Effector memory CD8-positive, alpha-beta T cell (primary cell): ENCODE measurements around the gene NR1I3.

ENCODE experiments used
- ATAC-seq: fragments of 150-1000 bp; cut with Tn5 transposase; replicated peaks from 2 replicates; pipeline ENCODE4 v1.10.0; 2021; ENCODE audit warnings: mild to moderate bottlenecking, moderate library complexity
- DNase-seq, 3 experiments: peaks; one replicate each; pipeline ENCODE4 v3.0.0; 2021
- H3K27ac Mint-ChIP-seq, 2 donors: one replicate each; pipeline ENCODE4 v1.8.0; 2022; ENCODE audit warnings: mild to moderate bottlenecking in 2 of 2, mixed read lengths in 2 of 2, moderate library complexity in 2 of 2
- H3K27me3 Mint-ChIP-seq, 2 donors: one replicate each; pipeline ENCODE4 v1.8.0; 2022; ENCODE audit warnings: mixed read lengths in 2 of 2
- H3K36me3 Mint-ChIP-seq: one replicate; pipeline ENCODE4 v1.8.0; 2022; ENCODE audit warnings: mild to moderate bottlenecking, moderate library complexity, mixed read lengths; ENCODE audit not compliant: insufficient read depth
- H3K4me1 Mint-ChIP-seq, 2 donors: one replicate each; pipeline ENCODE4 v1.8.0; 2022; ENCODE audit warnings: low read depth in 2 of 2, mixed read lengths in 2 of 2
- H3K4me3 Mint-ChIP-seq, 2 donors: one replicate each; pipeline ENCODE4 v1.8.0; 2022; ENCODE audit warnings: mild to moderate bottlenecking in 2 of 2, mixed read lengths in 2 of 2, moderate library complexity in 2 of 2
- H3K9me3 Mint-ChIP-seq, 2 donors: one replicate each; pipeline ENCODE4 v1.8.0; 2022; ENCODE audit warnings: mixed read lengths in 2 of 2

Gene NR1I3

GRCh38 chr1:161200992-161201835 is 36.8 kb downstream of the NR1I3 start:
- Mint-ChIP-seq H3K27me3 (no peaks in the 10 kb centered on the region), H3K9me3 (no peaks in the 10 kb centered on the region), H3K27ac (peak overlapping the region; percentile 96), H3K4me1 (peaks cover 41 to 48% of the 10 kb centered on the region in 2 donors), H3K4me3 (peak overlapping the region; percentile 91 to 95), H3K36me3 (peaks cover 31% of the 10 kb centered on the region)
- DNase-seq (no peak), ATAC-seq (no peak)

GRCh38 chr1:161200421-161200991 is 37.5 kb downstream of the NR1I3 start:
- peak overlapping the region; percentile 20 to 91 for H3K4me3 Mint-ChIP-seq
- no peaks in the 10 kb centered on the region for H3K9me3 Mint-ChIP-seq
- H3K27me3 Mint-ChIP-seq: no peaks in the 10 kb centered on the region
- DNase-seq (no peak), ATAC-seq (no peak)
- peaks cover 27% of the 10 kb centered on the region for H3K36me3 Mint-ChIP-seq
- peak overlapping the region; percentile 65 to 89 for H3K27ac Mint-ChIP-seq
- H3K4me1 Mint-ChIP-seq: peaks cover 39 to 48% of the 10 kb centered on the region in 2 donors

DNA sequence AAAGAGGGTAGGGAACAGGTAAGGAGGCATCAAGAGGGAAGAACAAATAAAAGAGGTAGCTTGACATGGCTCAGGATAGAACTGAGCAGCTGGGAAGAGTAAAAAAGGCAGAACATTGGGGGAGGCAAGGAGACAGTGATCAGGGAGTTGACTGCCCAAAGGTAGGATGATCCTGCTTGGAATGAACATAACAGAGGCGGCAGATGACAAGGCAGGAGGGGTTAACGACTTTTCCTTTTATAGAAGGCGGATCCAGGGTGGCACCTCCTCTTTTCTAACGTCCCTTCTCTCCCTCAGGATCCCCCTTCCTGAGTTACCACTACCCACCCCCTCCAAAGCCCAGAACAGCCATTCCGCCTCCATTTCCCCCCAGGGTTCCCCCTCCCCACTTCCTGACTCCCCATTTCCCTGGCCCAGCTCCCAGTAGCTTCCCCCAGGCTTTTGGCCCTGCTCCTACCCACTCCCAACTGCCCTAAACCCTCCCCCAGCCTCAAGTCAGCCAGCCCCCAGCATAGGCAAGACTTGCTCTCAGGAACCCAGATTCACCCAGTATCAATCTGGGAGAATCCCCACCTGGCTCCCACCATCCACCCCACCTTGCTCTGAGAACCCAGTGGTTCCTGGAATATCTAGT is 38.4 kb downstream of the NR1I3 start:
- no peaks in the 10 kb centered on the region for H3K27me3 Mint-ChIP-seq
- DNase-seq: no peak
- peaks cover 22% of the 10 kb centered on the region for H3K36me3 Mint-ChIP-seq
- H3K4me1 Mint-ChIP-seq: peaks cover 44 to 53% of the 10 kb centered on the region in 2 donors
- H3K27ac Mint-ChIP-seq: peak overlapping the region in 1 of 2 donors; percentile 89
- no peaks in the 10 kb centered on the region for H3K9me3 Mint-ChIP-seq
- H3K4me3 Mint-ChIP-seq: peak overlapping the region in 1 of 2 donors; percentile 20
- no peak for ATAC-seq

GRCh38 chr1:161198897-161199431 is 39.0 kb downstream of the NR1I3 start, which contains the start of gene ADAMTS4:
Gene ADAMTS4, minus strand, starts transcription at chr1:161199054. Its CDS starts 427 bp downstream, at chr1:161198627.
- peaks cover 40 to 49% of the 10 kb centered on the region in 2 donors for H3K4me1 Mint-ChIP-seq
- H3K36me3 Mint-ChIP-seq: peaks cover 18% of the 10 kb centered on the region
- H3K27ac Mint-ChIP-seq: peak within 1 kb of the TSS in 1 of 2 donors; percentile 89
- no peak for DNase-seq
- no peaks in the 10 kb centered on the region for H3K27me3 Mint-ChIP-seq
- ATAC-seq: no peak
- H3K4me3 Mint-ChIP-seq: peak within 1 kb of the TSS in 1 of 2 donors; percentile 20
- no peaks in the 10 kb centered on the region for H3K9me3 Mint-ChIP-seq

DNA sequence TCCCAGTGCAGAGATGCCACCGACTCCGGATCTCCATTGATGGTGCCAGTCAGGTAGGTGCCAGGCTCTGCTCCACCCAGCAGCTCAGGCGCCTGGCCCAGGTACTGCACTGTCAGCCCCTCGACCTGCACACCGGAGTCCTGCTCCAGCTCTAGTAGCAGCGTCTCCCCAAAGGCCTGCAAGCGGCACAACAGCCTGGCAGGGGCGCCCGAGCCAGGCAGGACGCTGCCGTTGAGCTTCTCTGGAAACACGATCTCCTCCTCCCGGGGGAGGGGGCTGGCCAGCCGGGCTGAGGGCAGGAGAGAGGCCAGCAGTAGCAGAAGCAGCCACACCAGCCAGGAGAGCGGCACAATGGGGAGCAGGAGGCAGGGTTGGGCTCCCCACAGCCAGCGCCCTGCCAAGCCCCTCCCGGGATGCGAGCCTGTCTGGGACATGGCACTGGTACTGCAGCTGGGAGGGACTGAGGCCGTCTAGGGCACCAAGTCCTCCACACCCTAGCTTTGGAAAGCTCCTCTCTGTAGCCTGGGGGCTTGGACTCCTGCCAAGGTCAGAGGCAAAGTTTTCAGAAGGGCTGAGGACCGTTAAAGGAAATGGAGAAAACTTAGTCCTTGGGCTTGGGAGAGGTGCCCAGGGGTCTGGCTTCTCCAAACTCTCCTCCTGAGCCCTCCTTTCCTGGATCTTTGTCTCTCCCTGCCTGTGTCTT is 39.7 kb downstream of the NR1I3 start:
- H3K27me3 Mint-ChIP-seq: no peaks in the 10 kb centered on the region
- DNase-seq (no peak), ATAC-seq (no peak)
- no peaks in the 10 kb centered on the region for H3K9me3 Mint-ChIP-seq
- peaks cover 18% of the 10 kb centered on the region for H3K36me3 Mint-ChIP-seq
- peaks cover 36 to 47% of the 10 kb centered on the region in 2 donors for H3K4me1 Mint-ChIP-seq
- no peak overlapping the region for H3K4me3 Mint-ChIP-seq
- H3K27ac Mint-ChIP-seq: peak overlapping the region in 1 of 2 donors; percentile 71

- H3K9me3 Mint-ChIP-seq: no peaks in the 10 kb centered on the region
- peak overlapping the region in 1 of 2 donors; percentile 46 for H3K27ac Mint-ChIP-seq
These were observed 40.3 kb downstream of the NR1I3 start for GRCh38 chr1:161197560-161198193.

DNA sequence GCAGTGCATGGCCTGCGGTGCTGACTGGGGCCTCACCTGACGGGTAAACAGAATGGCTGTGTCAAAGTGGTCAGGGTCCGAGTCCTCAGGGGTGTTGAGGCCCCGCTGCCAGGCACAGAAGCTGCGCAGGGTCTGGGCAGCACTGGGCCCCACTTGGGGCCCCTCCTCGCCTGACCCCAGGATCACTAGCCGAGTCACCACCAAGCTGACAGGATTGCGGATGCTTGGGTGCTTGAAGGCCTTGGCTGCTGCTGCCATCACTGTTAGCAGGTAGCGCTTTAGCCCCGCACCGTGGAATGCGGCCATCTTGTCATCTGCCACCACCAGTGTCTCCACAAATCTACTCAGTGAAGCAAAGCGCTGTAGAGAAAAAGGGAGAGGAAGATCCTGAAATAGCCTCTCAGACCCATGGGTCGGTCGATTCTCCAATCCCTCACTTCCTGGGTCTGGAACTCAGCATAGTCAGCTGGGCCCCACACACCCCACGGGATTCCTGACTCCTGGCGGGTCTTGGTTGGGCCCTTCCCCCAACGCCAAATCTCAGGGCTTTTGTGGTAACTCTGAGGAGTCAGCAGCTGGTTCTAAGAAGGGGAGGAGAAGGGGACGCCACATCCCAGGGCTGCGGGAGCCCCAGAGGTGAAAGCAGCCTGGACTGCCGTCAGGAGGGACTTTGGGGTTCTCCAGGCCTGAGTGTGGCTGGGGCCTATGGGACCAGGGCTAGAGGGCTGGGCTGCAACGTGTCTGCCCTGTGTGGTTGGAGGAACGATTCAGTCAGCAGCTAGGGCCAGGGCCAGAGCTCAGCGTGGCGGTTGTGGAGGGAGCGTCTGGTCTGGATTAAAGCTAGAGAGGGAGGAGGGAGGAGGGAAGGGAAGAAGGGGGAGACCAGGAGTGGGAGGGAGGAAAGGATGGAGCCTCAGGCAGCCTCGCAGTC is 41.2 kb downstream of the NR1I3 start:
- DNase-seq (no peak), ATAC-seq (no peak)
- H3K9me3 Mint-ChIP-seq: no peaks in the 10 kb centered on the region
- no peak overlapping the region for H3K4me3 Mint-ChIP-seq
- peaks cover 42 to 57% of the 10 kb centered on the region in 2 donors for H3K4me1 Mint-ChIP-seq
- peak overlapping the region in 1 of 2 donors; percentile 38 for H3K27ac Mint-ChIP-seq
- H3K27me3 Mint-ChIP-seq: no peaks in the 10 kb centered on the region
- H3K36me3 Mint-ChIP-seq: peaks cover 11% of the 10 kb centered on the region

More at GRCh38 chr1:161197560-161198193, 40.3 kb downstream of the NR1I3 start:
- ATAC-seq (no peak), DNase-seq (no peak)
- Mint-ChIP-seq H3K36me3 (peaks cover 15% of the 10 kb centered on the region), H3K4me1 (peaks cover 39 to 54% of the 10 kb centered on the region in 2 donors), H3K27me3 (no peaks in the 10 kb centered on the region), H3K4me3 (no peak overlapping the region)

DNA sequence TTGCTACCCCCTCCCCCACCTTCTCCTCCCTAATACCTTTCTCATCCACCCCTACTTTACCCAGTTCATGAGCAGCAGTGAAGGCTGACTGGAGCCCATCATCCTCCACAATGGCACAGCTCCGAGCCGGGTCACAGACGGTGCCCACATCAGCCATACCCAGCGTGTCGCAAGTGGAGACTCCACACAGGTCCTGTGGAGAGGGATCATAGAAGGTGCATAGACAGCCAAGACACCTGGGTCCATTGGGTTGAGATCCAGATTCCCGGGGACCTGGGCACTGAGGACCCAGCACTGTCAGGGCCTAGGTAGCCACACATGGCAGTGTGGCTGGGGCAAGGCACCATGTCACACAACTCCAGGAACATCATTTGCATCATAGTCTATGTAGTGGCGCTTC is 41.9 kb downstream of the NR1I3 start:
- no peaks in the 10 kb centered on the region for H3K27me3 Mint-ChIP-seq
- H3K36me3 Mint-ChIP-seq: peaks cover 4% of the 10 kb centered on the region
- peaks cover 38 to 50% of the 10 kb centered on the region in 2 donors for H3K4me1 Mint-ChIP-seq
- ATAC-seq: no peak
- peak overlapping the region; percentile 38 to 59 for H3K27ac Mint-ChIP-seq
- DNase-seq: no peak
- peak overlapping the region in 1 of 2 donors; percentile 25 for H3K4me3 Mint-ChIP-seq
- no peaks in the 10 kb centered on the region for H3K9me3 Mint-ChIP-seq

DNA sequence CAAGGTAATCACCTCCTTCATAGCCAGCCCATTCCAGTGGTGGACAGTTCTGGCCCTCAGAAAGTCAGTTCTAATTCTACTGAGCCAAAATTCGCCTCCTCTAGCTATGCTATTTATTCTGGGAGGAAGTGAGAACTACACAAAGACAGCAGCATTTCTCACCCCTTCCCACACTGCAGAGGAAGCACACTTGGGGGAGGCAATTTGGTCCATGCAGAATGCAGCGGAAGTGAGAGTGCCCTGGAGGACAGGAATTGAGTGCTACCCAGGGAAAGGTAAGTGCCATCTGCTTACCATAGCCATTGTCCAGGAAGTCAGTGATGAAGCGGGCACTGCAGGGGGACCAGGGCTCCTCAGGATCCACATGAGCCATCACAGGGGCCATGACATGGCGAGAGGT is 42.8 kb downstream of the NR1I3 start:
- DNase-seq (no peak), ATAC-seq (peak; percentile 48)
- no peaks in the 10 kb centered on the region for H3K9me3 Mint-ChIP-seq
- H3K4me3 Mint-ChIP-seq: peak overlapping the region; percentile 49 to 50
- H3K4me1 Mint-ChIP-seq: peaks cover 29 to 44% of the 10 kb centered on the region in 2 donors
- peaks cover 4% of the 10 kb centered on the region for H3K36me3 Mint-ChIP-seq
- peak overlapping the region; percentile 71 to 78 for H3K27ac Mint-ChIP-seq
- no peaks in the 10 kb centered on the region for H3K27me3 Mint-ChIP-seq

- ATAC-seq: no peak
- Mint-ChIP-seq H3K9me3 (no peaks in the 10 kb centered on the region), H3K4me1 (peaks cover 27 to 33% of the 10 kb centered on the region in 2 donors), H3K36me3 (peaks cover 4% of the 10 kb centered on the region), H3K27ac (peak overlapping the region in 1 of 2 donors; percentile 75), H3K4me3 (no peak overlapping the region), H3K27me3 (no peaks in the 10 kb centered on the region)
- DNase-seq: no peak
These were observed 44.3 kb downstream of the NR1I3 start for GRCh38 chr1:161193561-161194235.
